Glutamatergic neuron (in vitro differentiated cells): Measurements from ENCODE around the gene TMEM106A. TPM values are rescaled to one million over a fixed set of nuclear protein-coding genes. Genes with fewer than 3 reads are reported as not detected.
"Not testable (repeated sequence)": the region's sequence is repeated elsewhere in the genome, so short reads cannot be mapped to it uniquely, and the experiment has no call there.

ENCODE experiments used
- DNase-seq: peaks from one replicate; pipeline ENCODE4 v3.0.0; 2022
- H3K27ac Mint-ChIP-seq: one replicate; pipeline ENCODE4 v1.8.0; 2020; ENCODE audit warnings: mild to moderate bottlenecking, mixed read lengths, inconsistent platforms; ENCODE audit not compliant: unreplicated experiment
- H3K27me3 Mint-ChIP-seq: one replicate; pipeline ENCODE4 v1.8.0; 2020; ENCODE audit warnings: mild to moderate bottlenecking, moderate library complexity, mixed read lengths, inconsistent platforms; ENCODE audit not compliant: unreplicated experiment
- H3K36me3 Mint-ChIP-seq: one replicate; pipeline ENCODE4 v1.8.0; 2020; ENCODE audit warnings: mild to moderate bottlenecking, mixed read lengths, inconsistent platforms; ENCODE audit not compliant: unreplicated experiment
- H3K4me1 Mint-ChIP-seq: one replicate; pipeline ENCODE4 v1.8.0; 2020; ENCODE audit warnings: mild to moderate bottlenecking, low read depth, mixed read lengths, inconsistent platforms; ENCODE audit not compliant: unreplicated experiment
- H3K4me3 Mint-ChIP-seq: one replicate; pipeline ENCODE4 v1.8.0; 2020; ENCODE audit warnings: mild to moderate bottlenecking, mixed read lengths, inconsistent platforms; ENCODE audit not compliant: unreplicated experiment
- H3K9me3 Mint-ChIP-seq: one replicate; pipeline ENCODE4 v1.8.0; 2020; ENCODE audit warnings: mild to moderate bottlenecking, moderate library complexity, mixed read lengths, inconsistent platforms; ENCODE audit not compliant: unreplicated experiment
- long read RNA-seq: library from polyadenylated mRNA; unstranded; transcript quantifications from one replicate; pipeline ENCODE4 v2.0.0, GENCODE V29; 2020; ENCODE audit not compliant: unreplicated experiment
- total RNA-seq: library from RNA; stranded (reverse); fragmentation: NEBNext Ultra II Directional; extraction: Animal tissue kit (Norgen Biotek cat#: 25700); gene quantifications from one replicate; pipeline ENCODE4 v1.2.1, GENCODE V29; 2021; ENCODE audit not compliant: unreplicated experiment
- TF ChIP-seq, protein P1 (sequence below): fragments of 200-600 bp; sonication (generic); IDR thresholded peaks from one replicate; pipeline ENCODE4 v1.5.0; 2021; ENCODE audit not compliant: partially characterized antibody, unreplicated experiment

Gene TMEM106A, protein sequence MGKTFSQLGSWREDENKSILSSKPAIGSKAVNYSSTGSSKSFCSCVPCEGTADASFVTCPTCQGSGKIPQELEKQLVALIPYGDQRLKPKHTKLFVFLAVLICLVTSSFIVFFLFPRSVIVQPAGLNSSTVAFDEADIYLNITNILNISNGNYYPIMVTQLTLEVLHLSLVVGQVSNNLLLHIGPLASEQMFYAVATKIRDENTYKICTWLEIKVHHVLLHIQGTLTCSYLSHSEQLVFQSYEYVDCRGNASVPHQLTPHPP
- total RNA-seq = 2.3 TPM
- long read RNA-seq = 0 reads

GRCh38 chr17:43211480-43212402 is at the start of gene TMEM106A:
TSS of gene TMEM106A (plus strand) at chr17:43211875. CDS start at chr17:43213042, 1,167 bp downstream.
- peak within 1 kb of the TSS; percentile 94 for H3K4me3 Mint-ChIP-seq
- no peaks in the 10 kb centered on the region for H3K27me3 Mint-ChIP-seq
- peaks cover 13% of the 10 kb centered on the region for H3K4me1 Mint-ChIP-seq
- H3K9me3 Mint-ChIP-seq = peaks cover 3% of the 10 kb centered on the region
- no peaks in the 10 kb centered on the region for H3K36me3 Mint-ChIP-seq
- DNase-seq = peak; percentile 42
- H3K27ac Mint-ChIP-seq = peak within 1 kb of the TSS; percentile 59
- TF ChIP-seq, protein P1, sequence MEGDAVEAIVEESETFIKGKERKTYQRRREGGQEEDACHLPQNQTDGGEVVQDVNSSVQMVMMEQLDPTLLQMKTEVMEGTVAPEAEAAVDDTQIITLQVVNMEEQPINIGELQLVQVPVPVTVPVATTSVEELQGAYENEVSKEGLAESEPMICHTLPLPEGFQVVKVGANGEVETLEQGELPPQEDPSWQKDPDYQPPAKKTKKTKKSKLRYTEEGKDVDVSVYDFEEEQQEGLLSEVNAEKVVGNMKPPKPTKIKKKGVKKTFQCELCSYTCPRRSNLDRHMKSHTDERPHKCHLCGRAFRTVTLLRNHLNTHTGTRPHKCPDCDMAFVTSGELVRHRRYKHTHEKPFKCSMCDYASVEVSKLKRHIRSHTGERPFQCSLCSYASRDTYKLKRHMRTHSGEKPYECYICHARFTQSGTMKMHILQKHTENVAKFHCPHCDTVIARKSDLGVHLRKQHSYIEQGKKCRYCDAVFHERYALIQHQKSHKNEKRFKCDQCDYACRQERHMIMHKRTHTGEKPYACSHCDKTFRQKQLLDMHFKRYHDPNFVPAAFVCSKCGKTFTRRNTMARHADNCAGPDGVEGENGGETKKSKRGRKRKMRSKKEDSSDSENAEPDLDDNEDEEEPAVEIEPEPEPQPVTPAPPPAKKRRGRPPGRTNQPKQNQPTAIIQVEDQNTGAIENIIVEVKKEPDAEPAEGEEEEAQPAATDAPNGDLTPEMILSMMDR = no peak

DNA sequence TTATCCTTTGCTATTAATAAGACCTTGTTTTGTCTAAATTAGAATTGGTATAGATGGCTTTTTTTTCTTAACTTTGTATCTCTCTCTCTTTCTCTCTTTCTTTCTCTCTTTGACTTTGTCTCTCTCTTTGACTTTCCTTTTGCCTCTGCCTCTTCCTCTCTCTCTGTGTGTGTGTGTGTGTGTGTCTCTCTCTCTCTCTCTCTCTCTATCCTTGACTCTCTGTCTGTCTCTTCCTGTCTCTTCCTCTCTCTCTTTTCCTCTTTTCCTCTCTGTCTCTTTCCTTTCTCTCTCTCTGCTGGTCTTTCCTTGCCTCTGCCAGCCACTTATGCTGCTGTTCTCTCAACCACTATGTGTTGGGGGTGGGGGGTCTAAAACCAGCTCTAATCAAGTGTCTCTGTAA is 45.7 kb upstream of the TMEM106A start:
- H3K4me3 Mint-ChIP-seq, H3K4me1 Mint-ChIP-seq, H3K27ac Mint-ChIP-seq: not testable (repeated sequence)

GRCh38 chr17:43169561-43170139 is 42.0 kb upstream of the TMEM106A start:
- Mint-ChIP-seq H3K4me3 (no peak overlapping the region), H3K36me3 (no peaks in the 10 kb centered on the region), H3K4me1 (peaks cover 9% of the 10 kb centered on the region), H3K9me3 (no peaks in the 10 kb centered on the region), H3K27ac (no peak overlapping the region), H3K27me3 (no peaks in the 10 kb centered on the region)
- DNase-seq = peak; percentile 47
- TF ChIP-seq, protein P1 = no peak

More for the DNA sequence above, 45.7 kb upstream of the TMEM106A start:
- H3K36me3 Mint-ChIP-seq, H3K9me3 Mint-ChIP-seq, DNase-seq, H3K27me3 Mint-ChIP-seq: not testable (repeated sequence)

GRCh38 chr17:43170140-43170765 is 41.4 kb upstream of the TMEM106A start:
- Mint-ChIP-seq H3K27ac (no peak overlapping the region), H3K4me3 (no peak overlapping the region), H3K36me3 (no peaks in the 10 kb centered on the region), H3K27me3 (no peaks in the 10 kb centered on the region), H3K4me1 (peaks cover 9% of the 10 kb centered on the region), H3K9me3 (no peaks in the 10 kb centered on the region)
- TF ChIP-seq, protein P1 = no peak
- DNase-seq = peak; percentile 75
